ENCODE results near the gene CRACR2B. TPM values are rescaled to one million over a fixed set of nuclear protein-coding genes. Genes with fewer than 3 reads are reported as not detected.

The CRACR2B gene

Small RNAs within 50 kb of the gene (small RNA-seq; reads per million reads assigned to genes)
- gene SNORA52 (ENCODE audit: low read depth) = not detected
